MCF 10A (cell line): Measurements from ENCODE around the gene ASAP2. TPM values are rescaled to one million over a fixed set of nuclear protein-coding genes. Genes with fewer than 3 reads are reported as not detected.

Experiments used
- BruUV-seq: library from RNA; stranded (reverse); fragments of 400-500 nt; replicated peaks from 2 replicates; lab custom pipeline; 2021; lab: Mats Ljungman, UMichigan
- CTCF ChIA-PET: fragments of 300-600 bp; sonication (Branson Sonifier 250); formaldehyde crosslinking; extraction: SDS; loops from one replicate; lab custom pipeline; 2021; ENCODE audit warnings: antibody characterized with exemption, inconsistent platforms; lab: Yijun Ruan, JAX
- POLR2A ChIA-PET: fragments of 300-600, 350-650 bp; sonication (Branson Sonifier 250); formaldehyde crosslinking; extraction: SDS; loops from one replicate; lab custom pipeline; 2020; ENCODE audit warnings: antibody characterized with exemption, inconsistent platforms; lab: Yijun Ruan, JAX
- DNase-seq: peaks from one replicate; pipeline ENCODE4 v3.0.0-alpha.2; 2018; ENCODE audit not compliant: unreplicated experiment
- H3K27ac Mint-ChIP-seq: one replicate; pipeline ENCODE4 v1.8.0; 2022; ENCODE audit warnings: mild to moderate bottlenecking, low read depth, mixed read lengths; ENCODE audit not compliant: unreplicated experiment
- H3K27me3 Mint-ChIP-seq: one replicate; pipeline ENCODE4 v1.8.0; 2022; ENCODE audit warnings: mixed read lengths; ENCODE audit not compliant: insufficient read depth, unreplicated experiment
- H3K36me3 Mint-ChIP-seq: one replicate; pipeline ENCODE4 v1.8.0; 2022; ENCODE audit warnings: mild to moderate bottlenecking, moderate library complexity, mixed read lengths; ENCODE audit not compliant: insufficient read depth, unreplicated experiment
- H3K4me1 Mint-ChIP-seq: one replicate; pipeline ENCODE4 v1.8.0; 2022; ENCODE audit warnings: mixed read lengths; ENCODE audit not compliant: insufficient read depth, unreplicated experiment
- H3K4me3 Mint-ChIP-seq: one replicate; pipeline ENCODE4 v1.8.0; 2022; ENCODE audit warnings: mild to moderate bottlenecking, moderate library complexity, mixed read lengths; ENCODE audit not compliant: unreplicated experiment
- H3K9me3 Mint-ChIP-seq: one replicate; pipeline ENCODE4 v1.8.0; 2022; ENCODE audit warnings: mixed read lengths; ENCODE audit not compliant: unreplicated experiment
- intact Hi-C: fragments of 100-400 bp; cut with micrococcal nuclease; formaldehyde crosslinking; loops from 2 replicates; pipeline ENCODE4 v1.14.1; 2022
- total RNA-seq: library from RNA; stranded (reverse); gene quantifications from 2 replicates; pipeline ENCODE4 v1.2.3, GENCODE V29; 2022
- TF ChIP-seq, protein P1 (sequence below): fragments of 200-600 bp; IDR thresholded peaks from one replicate; pipeline ENCODE4 v1.8.0; 2022; ENCODE audit warnings: antibody characterized with exemption, mild to moderate bottlenecking; ENCODE audit not compliant: unreplicated experiment

The ASAP2 gene
- total RNA-seq, 1 experiment from 2014 or later: 80.8 TPM

- H3K27me3 Mint-ChIP-seq: no peaks in the 10 kb centered on the region
Observed at GRCh38 chr2:9416962-9417316, 210.3 kb downstream of the ASAP2 start.

DNA sequence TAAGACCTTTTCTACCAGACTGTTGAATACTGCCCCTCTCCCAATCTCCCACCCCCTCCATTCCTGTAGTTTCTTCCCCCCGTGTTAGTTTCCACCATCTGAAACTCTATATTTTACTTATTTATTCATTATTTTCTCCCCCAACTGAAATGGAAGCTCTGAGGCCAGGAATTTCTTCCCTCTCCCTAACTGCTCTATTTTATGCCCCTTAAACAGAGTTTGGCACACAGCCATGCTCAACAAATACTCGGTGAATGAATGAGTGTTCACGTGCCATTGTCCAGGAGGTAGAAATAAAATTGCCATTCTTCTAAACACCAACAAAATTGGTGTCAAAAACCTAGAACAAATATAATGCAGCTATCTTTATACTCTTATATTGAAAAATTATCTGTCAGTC lies 211.1 kb downstream of the ASAP2 start:
- no TSS peak for BruUV-seq
- ChIA-PET POLR2A (interaction anchor here (0.7 to 1.0 kb wide), 2 partner anchors 11 to 565 kb away, joined by 3 read pairs; no protein-coding TSS in a partner anchor), CTCF (no interaction called here)
- no peak overlapping the region for H3K4me3 Mint-ChIP-seq
- H3K36me3 Mint-ChIP-seq: peaks cover 58% of the 10 kb centered on the region
- H3K9me3 Mint-ChIP-seq: no peaks in the 10 kb centered on the region
- H3K4me1 Mint-ChIP-seq: peaks cover 29% of the 10 kb centered on the region
- intact Hi-C loops: no loop called here
- TF ChIP-seq, protein P1, sequence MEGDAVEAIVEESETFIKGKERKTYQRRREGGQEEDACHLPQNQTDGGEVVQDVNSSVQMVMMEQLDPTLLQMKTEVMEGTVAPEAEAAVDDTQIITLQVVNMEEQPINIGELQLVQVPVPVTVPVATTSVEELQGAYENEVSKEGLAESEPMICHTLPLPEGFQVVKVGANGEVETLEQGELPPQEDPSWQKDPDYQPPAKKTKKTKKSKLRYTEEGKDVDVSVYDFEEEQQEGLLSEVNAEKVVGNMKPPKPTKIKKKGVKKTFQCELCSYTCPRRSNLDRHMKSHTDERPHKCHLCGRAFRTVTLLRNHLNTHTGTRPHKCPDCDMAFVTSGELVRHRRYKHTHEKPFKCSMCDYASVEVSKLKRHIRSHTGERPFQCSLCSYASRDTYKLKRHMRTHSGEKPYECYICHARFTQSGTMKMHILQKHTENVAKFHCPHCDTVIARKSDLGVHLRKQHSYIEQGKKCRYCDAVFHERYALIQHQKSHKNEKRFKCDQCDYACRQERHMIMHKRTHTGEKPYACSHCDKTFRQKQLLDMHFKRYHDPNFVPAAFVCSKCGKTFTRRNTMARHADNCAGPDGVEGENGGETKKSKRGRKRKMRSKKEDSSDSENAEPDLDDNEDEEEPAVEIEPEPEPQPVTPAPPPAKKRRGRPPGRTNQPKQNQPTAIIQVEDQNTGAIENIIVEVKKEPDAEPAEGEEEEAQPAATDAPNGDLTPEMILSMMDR: no peak
- DNase-seq: no peak
- no peaks in the 10 kb centered on the region for H3K27me3 Mint-ChIP-seq
- no peak overlapping the region for H3K27ac Mint-ChIP-seq

More at GRCh38 chr2:9416962-9417316, 210.3 kb downstream of the ASAP2 start:
- no TSS peak for BruUV-seq
- ChIA-PET CTCF (interaction anchor here (0.7 kb wide), 1 partner anchor 186 kb away, joined by 3 read pairs; no protein-coding TSS in a partner anchor), POLR2A (no interaction called here)
- Mint-ChIP-seq H3K4me3 (no peak overlapping the region), H3K36me3 (peaks cover 66% of the 10 kb centered on the region), H3K27ac (peak overlapping the region; percentile 60), H3K4me1 (peaks cover 24% of the 10 kb centered on the region), H3K9me3 (no peaks in the 10 kb centered on the region)
- TF ChIP-seq, protein P1: no peak
- DNase-seq: no peak
- intact Hi-C loops: no loop called here

- no peaks in the 10 kb centered on the region for H3K27me3 Mint-ChIP-seq
- POLR2A ChIA-PET: interaction anchor here (0.7 kb wide), 1 partner anchor 281 kb away, joined by 3 read pairs; no protein-coding TSS in a partner anchor
- H3K27ac Mint-ChIP-seq: no peak overlapping the region
- H3K4me3 Mint-ChIP-seq: no peak overlapping the region
- intact Hi-C loops: no loop called here
- H3K36me3 Mint-ChIP-seq: peaks cover 50% of the 10 kb centered on the region
- H3K4me1 Mint-ChIP-seq: peaks cover 29% of the 10 kb centered on the region
- no TSS peak for BruUV-seq
- H3K9me3 Mint-ChIP-seq: no peaks in the 10 kb centered on the region
- CTCF ChIA-PET: no interaction called here
- DNase-seq: no peak
- TF ChIP-seq, protein P1: no peak
Observed at GRCh38 chr2:9418746-9419145, 212.1 kb downstream of the ASAP2 start.

DNA sequence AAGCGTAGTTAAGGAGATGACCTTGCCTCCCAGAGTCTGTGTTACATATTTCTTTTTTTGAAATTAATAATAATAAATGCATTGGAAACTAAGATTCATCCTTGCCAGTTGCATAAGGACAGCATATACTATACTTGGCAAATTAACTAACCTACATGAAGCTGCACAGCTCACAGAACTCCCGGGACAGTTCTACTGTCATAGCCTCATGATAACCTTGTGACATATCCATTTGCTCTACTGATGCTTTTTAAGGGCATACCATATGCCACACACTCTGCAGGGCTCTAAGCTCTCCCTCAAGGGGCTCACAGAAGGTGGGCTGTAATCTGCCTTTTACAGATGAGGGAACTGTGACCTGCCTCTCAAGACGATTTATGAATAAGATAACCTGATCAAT lies 212.9 kb downstream of the ASAP2 start:
- H3K27me3 Mint-ChIP-seq: no peaks in the 10 kb centered on the region
- no peak overlapping the region for H3K4me3 Mint-ChIP-seq
- no peak overlapping the region for H3K27ac Mint-ChIP-seq
- H3K36me3 Mint-ChIP-seq: peaks cover 43% of the 10 kb centered on the region
- CTCF ChIA-PET: no interaction called here
- DNase-seq: no peak
- H3K9me3 Mint-ChIP-seq: no peaks in the 10 kb centered on the region
- peaks cover 29% of the 10 kb centered on the region for H3K4me1 Mint-ChIP-seq
- TF ChIP-seq, protein P1: no peak
- BruUV-seq: no TSS peak
- POLR2A ChIA-PET: interaction anchor here (1.3 kb wide), 1 partner anchor 32 kb away, joined by 5 read pairs; no protein-coding TSS in a partner anchor
- intact Hi-C loops: no loop called here
